VCaP (cell line): ENCODE measurements around the gene RBMS3.

ENCODE experiments used
- H3K27ac ChIP-seq: fragments of 450-650 bp; 2 replicates; pipeline ENCODE4 v1.5.1; 2017
- CTCF ChIP-seq: fragments of 450-650 bp; conservative IDR thresholded peaks from 2 replicates; pipeline ENCODE4 v1.5.1; 2017; ENCODE audit warnings: mild to moderate bottlenecking, moderate library complexity

Gene RBMS3

GRCh38 chr3:29374226-29374625 lies 93.4 kb downstream of the RBMS3 start:
- H3K27ac ChIP-seq: no peak overlapping the region
- TF ChIP-seq CTCF: no peak

GRCh38 chr3:29379097-29379496 lies 98.2 kb downstream of the RBMS3 start:
- TF ChIP-seq CTCF: no peak
- no peak overlapping the region for H3K27ac ChIP-seq

- TF ChIP-seq CTCF: no peak
- no peak overlapping the region for H3K27ac ChIP-seq
Measured at GRCh38 chr3:29381595-29381994, 100.7 kb downstream of the RBMS3 start.

GRCh38 chr3:29382409-29382808 lies 101.5 kb downstream of the RBMS3 start:
- no peak for TF ChIP-seq CTCF
- H3K27ac ChIP-seq: no peak overlapping the region

GRCh38 chr3:29382845-29383244 lies 102.0 kb downstream of the RBMS3 start:
- no peak overlapping the region for H3K27ac ChIP-seq
- no peak for TF ChIP-seq CTCF

- no peak for TF ChIP-seq CTCF
- H3K27ac ChIP-seq: no peak overlapping the region
Measured at GRCh38 chr3:29384640-29385039, 103.8 kb downstream of the RBMS3 start.

GRCh38 chr3:29385046-29385830 lies 104.4 kb downstream of the RBMS3 start:
- TF ChIP-seq CTCF: no peak
- H3K27ac ChIP-seq: no peak overlapping the region
